GM23338 (cell line): ENCODE results near the gene PRKAG1. TPM values are rescaled to one million over a fixed set of nuclear protein-coding genes. Genes with fewer than 3 reads are reported as not detected.

Source experiments
- ATAC-seq: fragments of 200-7000 bp; cut with Tn5 transposase; 3 replicates; pipeline ENCODE4 v1.9.1; 2020
- DNase-seq: peaks from one replicate; pipeline ENCODE4 v3.0.0-alpha.2; 2015; ENCODE audit warnings: low spot score
- H2AFZ ChIP-seq: fragments of 200-600 bp; sonication (generic); 2 replicates; pipeline ENCODE4 v1.8.0; 2016; ENCODE audit warnings: antibody characterized with exemption, mild to moderate bottlenecking, moderate library complexity
- H3F3A ChIP-seq: fragments of 200-600 bp; sonication (generic); replicated peaks from 2 replicates; pipeline ENCODE4 v1.8.0; 2017; ENCODE audit warnings: antibody characterized with exemption, mixed run types, low read depth
- H3K27ac ChIP-seq: fragments of 200-600 bp; sonication (generic); 2 replicates; pipeline ENCODE4 v1.6.1; 2016; ENCODE audit warnings: low read depth
- H3K27me3 ChIP-seq: fragments of 200-600 bp; sonication (generic); 2 replicates; pipeline ENCODE4 v1.8.0; 2016; ENCODE audit warnings: mild to moderate bottlenecking, mixed run types, moderate library complexity; ENCODE audit not compliant: insufficient read depth
- H3K36me3 ChIP-seq: fragments of 200-600 bp; sonication (generic); 2 replicates; pipeline ENCODE4 v1.8.0; 2016; ENCODE audit warnings: mild to moderate bottlenecking; ENCODE audit not compliant: insufficient read depth
- H3K4me1 ChIP-seq: fragments of 200-600 bp; sonication (generic); 2 replicates; pipeline ENCODE4 v1.8.0; 2016; ENCODE audit warnings: mild to moderate bottlenecking, moderate library complexity; ENCODE audit not compliant: insufficient read depth
- H3K4me2 ChIP-seq: fragments of 200-600 bp; sonication (generic); 2 replicates; pipeline ENCODE4 v1.7.1; 2017; ENCODE audit warnings: mixed run types
- H3K4me3 ChIP-seq: fragments of 200-600 bp; sonication (generic); 2 replicates; pipeline ENCODE4 v1.6.1; 2016; ENCODE audit warnings: mixed run types
- H3K79me2 ChIP-seq: fragments of 200-600 bp; sonication (generic); replicated peaks from 2 replicates; pipeline ENCODE4 v1.8.0; 2017; ENCODE audit warnings: mild to moderate bottlenecking; ENCODE audit not compliant: insufficient read depth
- H3K9me2 ChIP-seq: fragments of 200-600 bp; sonication (generic); 2 replicates; pipeline ENCODE4 v1.8.0; 2017; ENCODE audit not compliant: insufficient read depth
- H4K20me1 ChIP-seq: fragments of 200-600 bp; sonication (generic); replicated peaks from 2 replicates; pipeline ENCODE4 v1.8.0; 2017; ENCODE audit warnings: mild to moderate bottlenecking; ENCODE audit not compliant: insufficient read depth
- H3K27ac Mint-ChIP-seq: 2 replicates; pipeline ENCODE4 v1.8.0; 2020; ENCODE audit warnings: inconsistent platforms, mild to moderate bottlenecking, moderate library complexity, mixed read lengths
- H3K27me3 Mint-ChIP-seq: 3 replicates; pipeline ENCODE4 v1.8.0; 2022; ENCODE audit warnings: low read depth, mild to moderate bottlenecking, moderate library complexity, mixed read lengths, inconsistent platforms; ENCODE audit not compliant: insufficient read depth, poor library complexity
- H3K36me3 Mint-ChIP-seq: 3 replicates; pipeline ENCODE4 v1.8.0; 2021; ENCODE audit warnings: low read depth, mild to moderate bottlenecking, inconsistent platforms, moderate library complexity, mixed read lengths
- H3K4me1 Mint-ChIP-seq: 3 replicates; pipeline ENCODE4 v1.8.0; 2020; ENCODE audit warnings: mild to moderate bottlenecking, inconsistent platforms, mixed read lengths
- H3K4me3 Mint-ChIP-seq: 3 replicates; pipeline ENCODE4 v1.8.0; 2021; ENCODE audit warnings: moderate library complexity, mild to moderate bottlenecking, inconsistent platforms, mixed read lengths
- H3K9me3 Mint-ChIP-seq: 3 replicates; pipeline ENCODE4 v1.8.0; 2020; ENCODE audit warnings: moderate library complexity, mild to moderate bottlenecking, inconsistent platforms, mixed read lengths
- CREB1 ChIP-seq: fragments of 250-450 bp; sonication (Bioruptor Pico); IDR thresholded peaks from 2 replicates; pipeline ENCODE4 v1.5.0; 2020; ENCODE audit warnings: low read depth, mild to moderate bottlenecking, moderate library complexity
- ETS1 ChIP-seq: IDR thresholded peaks from 2 replicates; pipeline ENCODE4 v1.6.1; 2016; ENCODE audit warnings: antibody characterized with exemption
- EZH2 ChIP-seq: fragments of 200-600 bp; sonication (generic); IDR thresholded peaks from one replicate; pipeline ENCODE4 v1.8.0; 2017; ENCODE audit warnings: antibody characterized with exemption, mild to moderate bottlenecking, low read depth; ENCODE audit not compliant: unreplicated experiment
- EZH2phosphoT487 ChIP-seq: fragments of 200-600 bp; sonication (generic); IDR thresholded peaks from one replicate; pipeline ENCODE4 v1.8.1; 2018; ENCODE audit warnings: antibody characterized with exemption; ENCODE audit not compliant: unreplicated experiment
- NANOG ChIP-seq: IDR thresholded peaks from 2 replicates; pipeline ENCODE4 v1.6.1; 2016; ENCODE audit warnings: antibody characterized with exemption, borderline replicate concordance
- POLR2AphosphoS5 ChIP-seq: IDR thresholded peaks from 2 replicates; pipeline ENCODE4 v1.6.1; 2016; ENCODE audit warnings: antibody characterized with exemption, low read depth
- STAT1 ChIP-seq: IDR thresholded peaks from one replicate; pipeline ENCODE4 v1.6.1; 2016; ENCODE audit warnings: antibody characterized with exemption; ENCODE audit not compliant: unreplicated experiment
- ZNF331 ChIP-seq: fragments of 250-450 bp; sonication (Bioruptor Pico); IDR thresholded peaks from 2 replicates; pipeline ENCODE4 v1.5.0; 2020; ENCODE audit warnings: low read depth, mild to moderate bottlenecking, moderate library complexity
- polyA plus RNA-seq: library from polyadenylated mRNA; unstranded; fragments of >200 nt; fragmentation: Nextera tagmentation; extraction: Ambion mirVana; gene quantifications from 2 replicates; pipeline ENCODE4 v1.2.1, GENCODE V29; 2016
- total RNA-seq: library from RNA; depleted of rRNA; stranded (reverse); fragments of >200 nt; shearing (Covaris generic); gene quantifications from 2 replicates; pipeline ENCODE4 v1.2.3, GENCODE V29; 2014
- TF ChIP-seq, protein P1 (sequence below): IDR thresholded peaks from one replicate; pipeline ENCODE4 v1.6.1; 2018; ENCODE audit warnings: antibody characterized with exemption; ENCODE audit not compliant: unreplicated experiment
- TF ChIP-seq, protein P2 (sequence below): fragments of 250-450 bp; sonication (Bioruptor Pico); IDR thresholded peaks from 2 replicates; pipeline ENCODE4 v1.5.0; 2020; ENCODE audit warnings: mild to moderate bottlenecking, moderate library complexity

PRKAG1 gene
- total and polyA plus RNA-seq, 2 experiments from 2014 or later = 19.9 to 35.4 TPM

DNA sequence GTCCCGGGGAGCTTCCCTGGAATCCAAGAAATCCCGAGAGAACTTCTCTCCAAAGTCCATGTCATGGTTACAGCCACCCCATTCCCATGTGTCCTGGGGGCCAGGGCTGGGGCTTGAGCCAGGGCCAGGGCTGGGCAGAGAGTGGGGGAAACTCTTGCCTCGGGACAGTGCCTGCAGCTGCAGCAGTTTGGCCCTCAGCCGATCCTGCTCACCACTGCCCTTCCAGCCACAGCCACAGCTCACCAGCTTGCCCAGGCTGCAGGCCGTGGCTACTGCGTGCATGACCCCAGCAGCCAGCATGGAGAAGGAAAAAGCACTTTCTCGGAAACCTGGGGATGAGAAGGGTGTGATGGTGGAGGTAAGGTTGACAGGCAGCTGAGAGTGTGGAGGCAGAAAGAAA, 50.6 kb downstream of the PRKAG1 start:
- H2AFZ ChIP-seq = no peak overlapping the region
- Mint-ChIP-seq H3K36me3 (no peaks in the 10 kb centered on the region; the same call in 1 of the 3 replicates), H3K4me1 (peaks cover 67% of the 10 kb centered on the region), H3K27me3 (peaks cover 68% of the 10 kb centered on the region), H3K9me3 (no peaks in the 10 kb centered on the region), H3K27ac (no peak overlapping the region), H3K4me3 (peak overlapping the region; percentile 11; the same call in 1 of the 3 replicates)
- no peaks in the 10 kb centered on the region for H3K36me3 ChIP-seq
- ATAC-seq (no peak), DNase-seq (no peak)
- H3K9me2 ChIP-seq = no peaks in the 10 kb centered on the region
- H3F3A ChIP-seq = peaks cover 25% of the 10 kb centered on the region
- peaks cover 58% of the 10 kb centered on the region for H3K4me1 ChIP-seq
- H4K20me1 ChIP-seq = peaks cover 7% of the 10 kb centered on the region; the same call in 1 of the 2 replicates
- no peak overlapping the region for H3K27ac ChIP-seq
- no peak for TF ChIP-seq ZNF331 (CRISPR knock-in tag)
- peak; percentile 6 for TF ChIP-seq EZH2
- peaks cover 75% of the 10 kb centered on the region for H3K27me3 ChIP-seq
- 0 out of 2 replicates have a peak overlapping the region, but pooled peaks have one; percentile 55 for H3K4me3 ChIP-seq
- peak overlapping the region; percentile 88 for H3K4me2 ChIP-seq
- no peaks in the 10 kb centered on the region for H3K79me2 ChIP-seq

GRCh38 chr12:48966177-48966895, 52.2 kb downstream of the PRKAG1 start:
- peak overlapping the region; percentile 23; the same call in 1 of the 2 replicates for H3K4me3 ChIP-seq
- peaks cover 60% of the 10 kb centered on the region for H3K4me1 Mint-ChIP-seq
- no peak overlapping the region for H3K4me3 Mint-ChIP-seq
- H4K20me1 ChIP-seq = peaks cover 4% of the 10 kb centered on the region; the same call in 1 of the 2 replicates
- H3K9me2 ChIP-seq = no peaks in the 10 kb centered on the region
- peaks cover 51% of the 10 kb centered on the region for H3K27me3 Mint-ChIP-seq
- peaks cover 54% of the 10 kb centered on the region for H3K4me1 ChIP-seq
- no peaks in the 10 kb centered on the region; the same call in 2 of the 3 replicates for H3K36me3 Mint-ChIP-seq
- no peaks in the 10 kb centered on the region for H3K36me3 ChIP-seq
- peak; percentile 3; the same call in 2 of the 3 replicates for ATAC-seq
- H3K27ac Mint-ChIP-seq = peak overlapping the region; percentile 75; the same call in 1 of the 2 replicates
- DNase-seq = peak; percentile 41
- peaks cover 59% of the 10 kb centered on the region for H3K27me3 ChIP-seq
- peak overlapping the region; percentile 80 for H2AFZ ChIP-seq
- peaks cover 25% of the 10 kb centered on the region for H3F3A ChIP-seq
- no peaks in the 10 kb centered on the region for H3K79me2 ChIP-seq
- peak overlapping the region; percentile 14 for H3K4me2 ChIP-seq
- H3K9me3 Mint-ChIP-seq = no peaks in the 10 kb centered on the region
- H3K27ac ChIP-seq = no peak overlapping the region
- TF ChIP-seq, protein P1, sequence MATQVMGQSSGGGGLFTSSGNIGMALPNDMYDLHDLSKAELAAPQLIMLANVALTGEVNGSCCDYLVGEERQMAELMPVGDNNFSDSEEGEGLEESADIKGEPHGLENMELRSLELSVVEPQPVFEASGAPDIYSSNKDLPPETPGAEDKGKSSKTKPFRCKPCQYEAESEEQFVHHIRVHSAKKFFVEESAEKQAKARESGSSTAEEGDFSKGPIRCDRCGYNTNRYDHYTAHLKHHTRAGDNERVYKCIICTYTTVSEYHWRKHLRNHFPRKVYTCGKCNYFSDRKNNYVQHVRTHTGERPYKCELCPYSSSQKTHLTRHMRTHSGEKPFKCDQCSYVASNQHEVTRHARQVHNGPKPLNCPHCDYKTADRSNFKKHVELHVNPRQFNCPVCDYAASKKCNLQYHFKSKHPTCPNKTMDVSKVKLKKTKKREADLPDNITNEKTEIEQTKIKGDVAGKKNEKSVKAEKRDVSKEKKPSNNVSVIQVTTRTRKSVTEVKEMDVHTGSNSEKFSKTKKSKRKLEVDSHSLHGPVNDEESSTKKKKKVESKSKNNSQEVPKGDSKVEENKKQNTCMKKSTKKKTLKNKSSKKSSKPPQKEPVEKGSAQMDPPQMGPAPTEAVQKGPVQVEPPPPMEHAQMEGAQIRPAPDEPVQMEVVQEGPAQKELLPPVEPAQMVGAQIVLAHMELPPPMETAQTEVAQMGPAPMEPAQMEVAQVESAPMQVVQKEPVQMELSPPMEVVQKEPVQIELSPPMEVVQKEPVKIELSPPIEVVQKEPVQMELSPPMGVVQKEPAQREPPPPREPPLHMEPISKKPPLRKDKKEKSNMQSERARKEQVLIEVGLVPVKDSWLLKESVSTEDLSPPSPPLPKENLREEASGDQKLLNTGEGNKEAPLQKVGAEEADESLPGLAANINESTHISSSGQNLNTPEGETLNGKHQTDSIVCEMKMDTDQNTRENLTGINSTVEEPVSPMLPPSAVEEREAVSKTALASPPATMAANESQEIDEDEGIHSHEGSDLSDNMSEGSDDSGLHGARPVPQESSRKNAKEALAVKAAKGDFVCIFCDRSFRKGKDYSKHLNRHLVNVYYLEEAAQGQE = no peak
- no peak for TF ChIP-seq CREB1 (CRISPR knock-in tag)
- TF ChIP-seq EZH2phosphoT487 = no peak
- TF ChIP-seq EZH2 = no peak
- no peak for TF ChIP-seq STAT1
- no peak for TF ChIP-seq NANOG
- TF ChIP-seq, protein P2, sequence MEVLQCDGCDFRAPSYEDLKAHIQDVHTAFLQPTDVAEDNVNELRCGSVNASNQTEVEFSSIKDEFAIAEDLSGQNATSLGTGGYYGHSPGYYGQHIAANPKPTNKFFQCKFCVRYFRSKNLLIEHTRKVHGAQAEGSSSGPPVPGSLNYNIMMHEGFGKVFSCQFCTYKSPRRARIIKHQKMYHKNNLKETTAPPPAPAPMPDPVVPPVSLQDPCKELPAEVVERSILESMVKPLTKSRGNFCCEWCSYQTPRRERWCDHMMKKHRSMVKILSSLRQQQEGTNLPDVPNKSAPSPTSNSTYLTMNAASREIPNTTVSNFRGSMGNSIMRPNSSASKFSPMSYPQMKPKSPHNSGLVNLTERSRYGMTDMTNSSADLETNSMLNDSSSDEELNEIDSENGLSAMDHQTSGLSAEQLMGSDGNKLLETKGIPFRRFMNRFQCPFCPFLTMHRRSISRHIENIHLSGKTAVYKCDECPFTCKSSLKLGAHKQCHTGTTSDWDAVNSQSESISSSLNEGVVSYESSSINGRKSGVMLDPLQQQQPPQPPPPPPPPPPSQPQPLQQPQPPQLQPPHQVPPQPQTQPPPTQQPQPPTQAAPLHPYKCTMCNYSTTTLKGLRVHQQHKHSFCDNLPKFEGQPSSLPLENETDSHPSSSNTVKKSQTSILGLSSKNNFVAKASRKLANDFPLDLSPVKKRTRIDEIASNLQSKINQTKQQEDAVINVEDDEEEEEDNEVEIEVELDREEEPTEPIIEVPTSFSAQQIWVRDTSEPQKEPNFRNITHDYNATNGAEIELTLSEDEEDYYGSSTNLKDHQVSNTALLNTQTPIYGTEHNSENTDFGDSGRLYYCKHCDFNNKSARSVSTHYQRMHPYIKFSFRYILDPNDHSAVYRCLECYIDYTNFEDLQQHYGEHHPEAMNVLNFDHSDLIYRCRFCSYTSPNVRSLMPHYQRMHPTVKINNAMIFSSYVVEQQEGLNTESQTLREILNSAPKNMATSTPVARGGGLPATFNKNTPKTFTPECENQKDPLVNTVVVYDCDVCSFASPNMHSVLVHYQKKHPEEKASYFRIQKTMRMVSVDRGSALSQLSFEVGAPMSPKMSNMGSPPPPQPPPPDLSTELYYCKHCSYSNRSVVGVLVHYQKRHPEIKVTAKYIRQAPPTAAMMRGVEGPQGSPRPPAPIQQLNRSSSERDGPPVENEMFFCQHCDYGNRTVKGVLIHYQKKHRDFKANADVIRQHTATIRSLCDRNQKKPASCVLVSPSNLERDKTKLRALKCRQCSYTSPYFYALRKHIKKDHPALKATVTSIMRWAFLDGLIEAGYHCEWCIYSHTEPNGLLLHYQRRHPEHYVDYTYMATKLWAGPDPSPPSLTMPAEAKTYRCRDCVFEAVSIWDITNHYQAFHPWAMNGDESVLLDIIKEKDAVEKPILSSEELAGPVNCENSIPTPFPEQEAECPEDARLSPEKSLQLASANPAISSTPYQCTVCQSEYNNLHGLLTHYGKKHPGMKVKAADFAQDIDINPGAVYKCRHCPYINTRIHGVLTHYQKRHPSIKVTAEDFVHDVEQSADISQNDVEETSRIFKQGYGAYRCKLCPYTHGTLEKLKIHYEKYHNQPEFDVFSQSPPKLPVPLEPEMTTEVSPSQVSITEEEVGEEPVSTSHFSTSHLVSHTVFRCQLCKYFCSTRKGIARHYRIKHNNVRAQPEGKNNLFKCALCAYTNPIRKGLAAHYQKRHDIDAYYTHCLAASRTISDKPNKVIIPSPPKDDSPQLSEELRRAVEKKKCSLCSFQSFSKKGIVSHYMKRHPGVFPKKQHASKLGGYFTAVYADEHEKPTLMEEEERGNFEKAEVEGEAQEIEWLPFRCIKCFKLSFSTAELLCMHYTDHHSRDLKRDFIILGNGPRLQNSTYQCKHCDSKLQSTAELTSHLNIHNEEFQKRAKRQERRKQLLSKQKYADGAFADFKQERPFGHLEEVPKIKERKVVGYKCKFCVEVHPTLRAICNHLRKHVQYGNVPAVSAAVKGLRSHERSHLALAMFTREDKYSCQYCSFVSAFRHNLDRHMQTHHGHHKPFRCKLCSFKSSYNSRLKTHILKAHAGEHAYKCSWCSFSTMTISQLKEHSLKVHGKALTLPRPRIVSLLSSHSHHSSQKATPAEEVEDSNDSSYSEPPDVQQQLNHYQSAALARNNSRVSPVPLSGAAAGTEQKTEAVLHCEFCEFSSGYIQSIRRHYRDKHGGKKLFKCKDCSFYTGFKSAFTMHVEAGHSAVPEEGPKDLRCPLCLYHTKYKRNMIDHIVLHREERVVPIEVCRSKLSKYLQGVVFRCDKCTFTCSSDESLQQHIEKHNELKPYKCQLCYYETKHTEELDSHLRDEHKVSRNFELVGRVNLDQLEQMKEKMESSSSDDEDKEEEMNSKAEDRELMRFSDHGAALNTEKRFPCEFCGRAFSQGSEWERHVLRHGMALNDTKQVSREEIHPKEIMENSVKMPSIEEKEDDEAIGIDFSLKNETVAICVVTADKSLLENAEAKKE (CRISPR knock-in tag) = no peak
- no peak for TF ChIP-seq POLR2AphosphoS5
- no peak for TF ChIP-seq ETS1
